K562 (cell line): Measurements from ENCODE around the gene EZH2. TPM values are rescaled to one million over a fixed set of nuclear protein-coding genes. Genes with fewer than 3 reads are reported as not detected.

ENCODE experiments used
- ATAC-seq: fragments of 200-7000 bp; cut with Tn5 transposase; 3 replicates; pipeline ENCODE4 v1.9.1; 2020; ENCODE audit warnings: moderate library complexity
- BruUV-seq: library from RNA; stranded (reverse); fragments of 400-500 nt; replicated peaks from 2 replicates; lab custom pipeline; 2021; lab: Mats Ljungman, UMichigan
- CTCF ChIA-PET: fragments of 300-600 bp; formaldehyde crosslinking; extraction: SDS; loops from one replicate; lab custom pipeline; 2021; ENCODE audit warnings: low intra/inter-chr PET ratio; lab: Yijun Ruan, JAX
- POLR2A ChIA-PET: fragments of 300-600, 350-650 bp; sonication (Branson Sonifier 250); formaldehyde crosslinking; extraction: SDS; loops from one replicate; lab custom pipeline; 2021; ENCODE audit warnings: antibody characterized with exemption, inconsistent platforms; lab: Yijun Ruan, JAX
- DNase-seq, 4 experiments: peaks; one replicate each; pipeline versions ENCODE4 v3.0.0 to v3.0.0-alpha.2; 2011 to 2018; ENCODE audit warnings: low spot score in 3 of 4, mixed read lengths in 3 of 4; ENCODE audit errors: extremely low read depth in 1 of 4
- FAIRE-seq: peaks from 2 replicates; lab custom pipeline; 2011; peaks lifted over from hg19 to GRCh38; lab: Jason Lieb, UNC
- H2AFZ ChIP-seq: 2 replicates; pipeline ENCODE4 v1.6.0; 2011; ENCODE audit warnings: low read depth, low read length, control low read depth, inconsistent platforms
- H3K27ac ChIP-seq: fragments of 200-600 bp; 3 replicates; pipeline ENCODE4 v1.8.0; 2011; ENCODE audit warnings: low read depth, mild to moderate bottlenecking, control low read depth, inconsistent platforms, low read length, moderate library complexity, mixed read lengths; ENCODE audit errors: extremely low read depth
- H3K27me3 ChIP-seq, 2 experiments: fragments of 300-600 bp in 1 of 2; 2 replicates in 1 of 2; 3 replicates in 1 of 2; pipeline versions ENCODE4 v1.6.0 to v1.8.0; 2011; ENCODE audit warnings: inconsistent platforms in 2 of 2, low read length in 2 of 2, mild to moderate bottlenecking in 1 of 2, mixed read lengths in 1 of 2, moderate library complexity in 1 of 2; ENCODE audit not compliant: control insufficient read depth in 2 of 2, insufficient read depth in 2 of 2
- H3K36me3 ChIP-seq: fragments of 300-600 bp; 3 replicates; pipeline ENCODE4 v1.8.0; 2011; ENCODE audit warnings: mild to moderate bottlenecking, low read length, inconsistent platforms; ENCODE audit not compliant: control insufficient read depth, insufficient read depth
- H3K4me1 ChIP-seq, 2 experiments: fragments of 200-600 bp in 1 of 2; replicated peaks in 1 of 2; 2 replicates in 1 of 2; 3 replicates in 1 of 2; pipeline versions ENCODE4 v1.5.1 to v1.8.0; 2011; ENCODE audit warnings: inconsistent platforms in 2 of 2, low read length in 2 of 2, mild to moderate bottlenecking in 1 of 2, mixed read lengths in 1 of 2, moderate library complexity in 1 of 2; ENCODE audit not compliant: control insufficient read depth in 2 of 2, insufficient read depth in 2 of 2
- H3K4me2 ChIP-seq: 2 replicates; pipeline ENCODE4 v1.6.1; 2011; ENCODE audit warnings: low read length, control low read depth, inconsistent platforms, mixed read lengths; ENCODE audit not compliant: insufficient read depth
- H3K4me3 ChIP-seq: fragments of 200-600 bp; sonication (generic), shearing (Covaris generic); 2 replicates; pipeline ENCODE4 v1.5.1; 2016; ENCODE audit warnings: control low read depth, inconsistent platforms
- H3K79me2 ChIP-seq: fragments of 200-600 bp; 3 replicates; pipeline ENCODE4 v1.8.0; 2011; ENCODE audit warnings: low read length, inconsistent platforms; ENCODE audit not compliant: control insufficient read depth, insufficient read depth
- H3K9ac ChIP-seq, 2 experiments: 2 replicates each; pipeline versions ENCODE4 v1.6.0 to v1.6.1; 2011; ENCODE audit warnings: low read depth in 2 of 2, low read length in 2 of 2, control low read depth in 1 of 2, inconsistent platforms in 1 of 2, mild to moderate bottlenecking in 1 of 2, mixed read lengths in 1 of 2; ENCODE audit not compliant: insufficient read depth in 1 of 2
- H3K9me1 ChIP-seq: one replicate; pipeline ENCODE4 v1.6.0; 2011; ENCODE audit warnings: inconsistent platforms, mild to moderate bottlenecking, low read length, moderate library complexity; ENCODE audit not compliant: control insufficient read depth, insufficient read depth
- H3K9me3 ChIP-seq: replicated peaks from 2 replicates; pipeline ENCODE4 v1.5.1; 2011; ENCODE audit warnings: low read depth, low read length, inconsistent platforms; ENCODE audit not compliant: control insufficient read depth, insufficient read depth
- H4K20me1 ChIP-seq: replicated peaks from 2 replicates; pipeline ENCODE4 v1.6.1; 2011; ENCODE audit warnings: low read length, inconsistent platforms, mixed read lengths; ENCODE audit not compliant: control insufficient read depth, insufficient read depth
- HDAC1 ChIP-seq, 2 experiments: fragments of 450-650 bp; IDR thresholded peaks; 2 replicates each; pipeline ENCODE4 v1.6.1; 2016 to 2017; ENCODE audit warnings: inconsistent platforms in 1 of 2, mild to moderate bottlenecking in 1 of 2, moderate library complexity in 1 of 2
- PHF8 ChIP-seq: fragments of 200-600 bp; sonication (generic); IDR thresholded peaks from 2 replicates; pipeline ENCODE4 v1.6.1; 2012; ENCODE audit warnings: mixed run types, mild to moderate bottlenecking, inconsistent platforms, low read length, moderate library complexity, borderline replicate concordance
- ZNF12 ChIP-seq: sonication (generic); formaldehyde crosslinking; IDR thresholded peaks from 2 replicates; pipeline ENCODE4 v1.4.0; 2020; ENCODE audit warnings: mild to moderate bottlenecking, missing genetic modification reagents
- ZNF354B ChIP-seq: fragments of 250-450 bp; sonication (Bioruptor Pico); IDR thresholded peaks from 2 replicates; pipeline ENCODE4 v1.4.0; 2020
- ZNF699 ChIP-seq: fragments of 250-450 bp; sonication (Bioruptor Pico); IDR thresholded peaks from 2 replicates; pipeline ENCODE4 v1.8.0; 2021; ENCODE audit warnings: mild to moderate bottlenecking, moderate library complexity; ENCODE audit not compliant: insufficient replicate concordance
- WGBS: fragments of 100-300 bp; shearing (Covaris generic); methylation state at CpG from one replicate; pipeline ENCODE4 v1.1.6; 2016; ENCODE audit warnings: low coverage, mixed read lengths; ENCODE audit not compliant: insufficient coverage; ENCODE audit errors: missing lambda C conversion rate; 5-methylcytosine and 5-hydroxymethylcytosine counted together
- in situ Hi-C: fragments of 300-500 bp; cut with MboI; formaldehyde crosslinking; loops from 4 replicates; pipeline ENCODE4 v1.15.0; 2018; ENCODE audit warnings: inconsistent platforms, mixed read lengths
- intact Hi-C: fragments of 100-400 bp; cut with micrococcal nuclease; formaldehyde crosslinking; loops from 2 replicates; pipeline ENCODE4 v1.14.2; 2022
- polyA plus RNA-seq, 8 experiments: library from polyadenylated mRNA; depleted of rRNA in 4 of 8; stranded (reverse) in 5 of 8; unstranded in 3 of 8; fragments of >200 nt; fragmentation: Nextera tagmentation in 2 of 8; fragmentation: Illumina TruSeq in 1 of 8; extraction: Ambion mirVana in 2 of 8; extraction: Trizol in 1 of 8; gene quantifications; 2 replicates each; pipeline versions ENCODE4 v1.2.1 to v1.2.3, GENCODE V29; 2011 to 2014; ENCODE audit warnings: inconsistent platforms in 1 of 8, missing spikeins in 1 of 8
- total RNA-seq, 7 experiments: library from RNA; depleted of rRNA in 6 of 7; stranded (reverse); fragments of >200 nt in 6 of 7; fragmentation: Illumina TruSeq in 2 of 7; extraction: Trizol in 2 of 7; gene quantifications; 2 replicates each; pipeline versions ENCODE4 v1.2.1 to v1.2.3, GENCODE V29; 2011 to 2021; ENCODE audit warnings: low replicate concordance in 1 of 7

Gene EZH2
- total and polyA plus RNA-seq, 9 of the 15 experiments (the other 6 are each of a cell fraction or from before 2014, with no cell fraction given): 48.7 to 175 (median 98.6) TPM

GRCh38 chr7:148931470-148931869 lies 47.4 kb upstream of the EZH2 start:
- ATAC-seq: no peak
- TF ChIP-seq HDAC1 (IDR thresholded peaks at IDR 0.05) (no peak), PHF8 (0 out of 2 replicates have a peak, but pooled peaks have one; percentile 0)
- intact Hi-C loops: no loop called here
- no TSS peak for BruUV-seq
- Histone ChIP-seq H3K36me3 (no peaks in the 10 kb centered on the region), H3K4me3 (no peak overlapping the region), H2AFZ (no peak overlapping the region), H3K9me1 (no peaks in the 10 kb centered on the region), H3K9me3 (no peaks in the 10 kb centered on the region), H3K79me2 (no peaks in the 10 kb centered on the region), H4K20me1 (no peaks in the 10 kb centered on the region), H3K27ac (no peak overlapping the region), H3K27me3 (no peaks in the 10 kb centered on the region), H3K4me2 (no peak overlapping the region), H3K9ac (no peak overlapping the region), H3K4me1 (no peaks in the 10 kb centered on the region)
- FAIRE-seq: no peak
- no peak for DNase-seq
- in situ Hi-C loops: no loop called here
- ChIA-PET CTCF (no interaction called here), POLR2A (interaction anchor here (1.0 to 2.5 kb wide), 7 partner anchors 8 to 43 kb away, joined by 3 to 16 read pairs (median 5); no protein-coding TSS in a partner anchor)
- 47% methylated on average over 5 of the region's 5 CpGs for WGBS

DNA sequence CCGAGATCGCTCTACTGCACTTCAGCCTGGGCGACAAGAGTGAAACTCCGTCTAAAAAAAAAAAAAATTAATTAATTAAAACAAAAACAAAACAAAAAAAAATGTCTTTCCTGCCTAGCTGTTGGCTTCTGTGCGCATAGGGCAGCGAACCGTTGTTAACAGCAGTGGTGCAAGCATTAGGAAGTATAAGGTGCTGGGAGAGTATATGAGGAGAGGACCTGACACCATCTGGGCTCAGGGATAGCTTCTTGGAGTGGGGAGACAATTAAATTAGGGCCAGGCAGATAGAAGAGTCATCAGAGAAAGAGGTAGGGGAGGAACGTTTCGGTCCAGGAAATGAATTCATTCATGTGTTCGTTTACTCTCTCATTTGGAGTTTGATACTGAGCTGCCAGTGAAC lies 46.2 kb upstream of the EZH2 start:
- Histone ChIP-seq H3K27ac (no peak overlapping the region), H3K9ac (no peak overlapping the region), H3K4me2 (no peak overlapping the region), H2AFZ (no peak overlapping the region), H4K20me1 (no peaks in the 10 kb centered on the region), H3K79me2 (no peaks in the 10 kb centered on the region), H3K4me3 (no peak overlapping the region), H3K36me3 (no peaks in the 10 kb centered on the region), H3K27me3 (no peaks in the 10 kb centered on the region), H3K4me1 (no peaks in the 10 kb centered on the region; a peak in 1 of 5 replicates), H3K9me3 (no peaks in the 10 kb centered on the region), H3K9me1 (no peaks in the 10 kb centered on the region)
- ATAC-seq (no peak), FAIRE-seq (no peak), DNase-seq (no peak)
- 64% methylated on average over 10 of the region's 10 CpGs for WGBS
- in situ Hi-C loops: no loop called here
- ChIA-PET CTCF (interaction anchor here (0.6 kb wide), 1 partner anchor 23 kb away, joined by 3 read pairs; no protein-coding TSS in a partner anchor), POLR2A (interaction anchor here (1.4 to 2.5 kb wide), 2 partner anchors 9 to 11 kb away, joined by 6 to 16 read pairs; no protein-coding TSS in a partner anchor)
- no peak for TF ChIP-seq ZNF354B (CRISPR knock-in tag)
- TF ChIP-seq ZNF699 (CRISPR knock-in tag): no peak
- TF ChIP-seq ZNF12 (CRISPR knock-in tag): peak; percentile 96
- BruUV-seq: no TSS peak
- intact Hi-C loops: no loop called here
